Measurements from ENCODE around the gene RGS6.

GRCh38 chr14:72261068-72261467, 328.8 kb downstream of the RGS6 start:
- TF ChIP-seq POLR2A (IDR thresholded peaks at IDR 0.05) (no peak), CTCF (IDR thresholded peaks at IDR 0.05) (no peak)
